ENCODE measurements around the gene ANKRD22.
A peak's percentile ranks its signal among the peaks of the same experiment; 100 is the strongest.

Gene ANKRD22

GRCh38 chr10:88851706-88852105, at the start of gene ANKRD22:
Gene ANKRD22 (minus strand): TSS chr10:88851844. CDS start chr10:88851607, 237 bp downstream.
- no peak for DNase-seq (ENCODE audit: low spot score)

GRCh38 chr10:88899886-88900285, 48.2 kb upstream of the ANKRD22 start:
- DNase-seq (ENCODE audit: low spot score): no peak

DNA sequence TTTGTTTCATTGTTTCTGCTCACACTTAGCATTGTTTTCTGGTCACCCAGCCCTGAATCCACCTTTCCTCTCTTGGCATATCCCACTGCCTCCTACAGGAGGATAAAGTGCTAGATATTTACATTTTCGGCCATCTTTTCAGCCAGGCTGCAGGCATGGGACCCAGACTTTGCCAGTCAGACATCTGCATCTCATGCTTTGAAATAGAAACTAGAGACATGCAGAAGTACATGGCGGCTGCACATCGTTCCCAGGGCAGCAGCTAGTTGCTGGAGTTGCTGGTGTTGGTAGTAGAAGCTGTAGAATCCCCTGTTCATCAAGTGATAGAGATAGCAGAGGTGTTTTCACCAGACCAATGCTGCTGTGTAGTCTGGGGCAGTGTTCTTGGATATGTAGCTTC, 47.1 kb upstream of the ANKRD22 start:
- no peak for DNase-seq (ENCODE audit: low spot score)

DNA sequence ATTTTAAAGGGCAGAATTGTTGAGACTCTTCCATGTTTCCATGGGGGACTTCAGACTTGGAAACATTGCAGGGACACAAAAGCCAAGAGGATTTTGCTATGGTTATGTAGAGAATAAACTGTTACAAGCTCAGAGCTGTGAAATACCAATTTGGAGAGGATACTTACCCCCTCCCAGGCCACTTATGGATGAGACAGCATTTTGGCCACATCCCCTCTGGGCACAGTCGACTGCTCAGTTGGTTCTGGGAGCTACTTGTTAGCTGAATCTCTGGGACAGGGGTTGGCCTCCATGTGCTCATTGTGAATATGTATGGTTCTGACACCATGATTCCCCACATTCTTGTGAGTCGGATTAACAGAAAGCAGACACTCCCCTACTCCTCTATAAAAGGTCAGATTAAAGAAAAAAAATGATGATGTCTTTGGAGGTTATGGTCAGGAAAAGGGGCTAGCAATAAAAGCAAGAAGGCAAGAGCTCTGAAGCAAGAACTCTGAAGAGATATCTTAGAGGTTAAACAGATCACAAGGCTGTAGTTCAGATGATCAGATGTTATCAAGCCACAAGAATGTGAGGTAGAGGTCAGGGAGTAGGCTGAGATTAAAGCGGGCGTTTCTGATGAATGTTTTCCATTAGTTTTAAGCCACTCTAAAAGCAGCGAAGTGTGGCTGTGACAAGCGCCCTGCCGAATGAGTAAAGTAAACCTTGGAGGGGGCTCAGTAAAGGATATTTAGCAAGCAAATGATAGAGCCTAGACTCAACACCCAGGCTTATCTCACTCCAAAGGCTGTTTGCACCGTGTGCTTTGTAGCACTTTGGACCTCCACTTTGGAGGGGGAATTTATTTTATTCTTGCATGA, 45.6 kb upstream of the ANKRD22 start:
- DNase-seq (ENCODE audit: low spot score): no peak

- no peak for DNase-seq (ENCODE audit: low spot score)
Observed at GRCh38 chr10:88896372-88896993, 44.8 kb upstream of the ANKRD22 start.

DNA sequence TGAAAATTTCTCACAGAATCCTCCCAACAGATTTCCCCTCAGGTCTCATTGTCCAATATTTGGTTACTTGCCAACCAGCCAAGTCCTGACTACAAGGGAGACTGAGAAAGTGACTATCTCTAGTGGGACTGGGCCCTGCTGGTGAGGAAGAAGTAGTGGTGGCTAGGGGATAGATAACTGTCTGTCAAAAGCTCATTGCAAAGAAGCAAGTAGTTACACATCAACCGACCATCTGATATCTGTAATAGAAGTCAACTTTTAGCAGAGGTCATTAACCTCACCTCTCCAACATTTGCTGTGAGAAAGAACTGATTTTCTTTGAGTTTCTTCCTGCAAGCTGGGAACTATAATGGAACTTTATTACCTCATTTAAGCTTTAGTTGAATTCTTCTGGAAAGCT, 43.6 kb upstream of the ANKRD22 start:
- DNase-seq (ENCODE audit: low spot score): no peak

- DNase-seq (ENCODE audit: low spot score): no peak
Observed at GRCh38 chr10:88893611-88894010, 42.0 kb upstream of the ANKRD22 start.

- DNase-seq (ENCODE audit: low spot score): no peak
Observed at GRCh38 chr10:88892222-88892967, 40.8 kb upstream of the ANKRD22 start.

DNA sequence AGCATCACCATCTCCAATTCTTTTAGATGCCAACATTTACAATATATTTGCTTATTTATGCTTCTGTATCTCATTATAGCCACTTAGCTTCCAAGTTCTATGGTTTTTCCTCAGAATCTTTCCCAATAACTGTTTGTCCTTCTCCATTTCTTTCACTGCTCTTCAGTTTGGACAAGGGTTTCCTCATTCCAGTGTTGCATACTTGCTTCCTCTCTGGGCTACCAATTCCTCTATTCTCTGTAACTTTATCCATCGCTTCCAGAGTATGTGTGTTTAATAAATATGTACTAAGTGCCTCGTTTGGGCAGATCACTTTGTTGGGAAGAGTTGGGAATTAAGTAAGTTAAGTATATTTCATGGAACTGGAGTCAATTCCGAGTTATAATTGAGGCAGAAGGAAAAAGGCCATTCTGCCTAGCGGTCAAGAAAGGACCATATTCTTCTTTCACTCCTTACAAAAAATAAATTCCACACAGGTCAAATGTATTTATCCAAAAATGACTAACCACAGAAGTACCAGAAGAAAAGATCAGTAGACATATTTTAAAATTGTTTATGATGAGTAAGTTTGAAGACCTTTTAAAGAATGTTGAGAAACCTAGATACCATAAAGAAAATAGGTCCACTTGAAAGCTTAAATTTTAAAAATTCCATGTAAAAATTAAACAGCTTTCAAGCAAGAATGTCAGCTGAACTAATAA, 39.2 kb upstream of the ANKRD22 start:
- no peak for DNase-seq (ENCODE audit: low spot score)

GRCh38 chr10:88889559-88890337, 38.1 kb upstream of the ANKRD22 start:
- DNase-seq (ENCODE audit: low spot score): no peak

GRCh38 chr10:88888810-88889445, 37.3 kb upstream of the ANKRD22 start:
- DNase-seq (ENCODE audit: low spot score): no peak

GRCh38 chr10:88886557-88886956, 34.9 kb upstream of the ANKRD22 start:
- no peak for DNase-seq (ENCODE audit: low spot score)

DNA sequence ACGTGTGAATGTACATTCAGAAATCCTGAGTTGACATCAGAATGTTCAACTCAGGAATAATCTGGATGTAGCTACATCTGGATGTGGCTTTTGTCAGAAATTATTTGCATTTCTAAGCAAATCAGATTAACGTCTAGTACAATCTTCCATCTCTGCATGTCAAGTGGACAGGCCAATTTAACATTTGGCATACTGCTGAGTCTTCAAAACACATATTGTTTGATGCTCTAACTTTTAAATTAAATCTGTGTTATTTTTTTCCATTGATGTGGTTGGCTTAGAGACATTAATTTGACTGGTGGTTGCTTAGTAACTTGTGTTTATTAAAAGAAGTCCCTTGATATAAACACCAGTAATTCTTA, 31.8 kb upstream of the ANKRD22 start:
- no peak for DNase-seq (ENCODE audit: low spot score)

DNA sequence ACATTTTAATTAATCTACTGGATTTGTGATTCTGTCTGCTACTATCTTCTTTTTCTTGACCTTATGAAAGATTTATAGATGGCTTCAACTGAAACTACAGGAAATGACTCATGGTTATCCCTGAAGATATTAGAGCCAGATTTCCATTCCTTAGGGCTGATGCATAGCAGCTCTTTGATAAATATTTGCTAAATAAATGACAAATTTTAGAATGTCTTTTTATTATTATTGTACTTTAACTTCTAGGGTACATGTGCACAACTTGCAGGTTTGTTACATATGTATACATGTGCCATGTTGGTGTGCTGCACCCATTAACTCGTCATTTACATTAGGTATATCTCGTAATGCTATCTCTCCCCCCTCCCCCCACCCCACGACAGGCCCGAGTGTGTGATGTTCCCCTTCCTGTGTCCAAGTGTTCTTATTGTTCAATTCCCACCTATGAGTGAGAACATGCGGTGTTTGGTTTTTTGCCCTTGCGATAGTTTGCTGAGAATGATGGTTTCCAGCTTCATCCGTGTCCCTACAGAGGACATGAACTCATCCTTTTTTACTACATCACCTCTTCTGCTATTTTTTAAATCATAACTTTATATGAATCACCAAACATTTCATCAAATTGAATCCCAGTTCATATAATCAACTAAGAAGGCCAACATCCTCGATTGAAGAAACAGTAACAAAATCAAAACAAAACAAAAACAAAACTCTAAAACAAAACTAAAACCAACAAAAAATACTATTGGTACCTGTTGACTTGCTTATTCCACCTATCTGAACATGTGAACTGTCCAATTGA, 31.2 kb upstream of the ANKRD22 start:
- DNase-seq (ENCODE audit: low spot score): peak; percentile 50

DNA sequence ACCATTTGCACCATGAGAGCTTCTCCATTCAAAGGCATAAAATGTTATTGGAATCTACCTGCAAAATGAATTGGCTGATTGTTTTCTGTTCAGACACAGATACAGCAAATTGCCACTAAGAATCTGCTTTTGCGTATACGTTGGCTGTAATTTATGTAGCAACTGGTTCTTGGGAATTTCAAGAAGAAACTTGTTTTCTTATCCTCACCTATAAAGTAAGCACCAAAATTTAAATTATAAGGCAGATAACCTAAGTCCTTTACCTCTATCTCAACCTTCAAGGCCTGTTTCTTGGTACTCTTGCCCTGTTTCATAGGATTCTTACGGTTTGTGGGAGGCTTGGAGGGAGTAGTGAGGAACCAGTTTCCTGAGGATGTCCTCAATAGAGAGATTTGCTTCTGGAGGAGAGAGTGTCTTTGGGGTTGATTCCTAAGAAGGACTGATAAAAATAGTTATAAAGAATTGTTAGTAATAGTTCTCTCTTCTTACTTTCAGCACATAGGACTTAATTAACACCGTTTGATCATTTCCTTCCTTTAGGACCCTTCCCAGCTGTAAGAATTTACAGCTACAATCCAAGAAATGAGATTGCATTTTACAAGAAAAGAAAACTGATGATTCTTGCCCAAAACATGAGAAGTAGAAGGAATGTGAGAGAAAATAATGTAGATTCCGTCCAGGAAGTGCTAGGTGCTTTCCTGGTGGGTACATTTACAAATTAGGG, 30.4 kb upstream of the ANKRD22 start:
- no peak for DNase-seq (ENCODE audit: low spot score)

DNA sequence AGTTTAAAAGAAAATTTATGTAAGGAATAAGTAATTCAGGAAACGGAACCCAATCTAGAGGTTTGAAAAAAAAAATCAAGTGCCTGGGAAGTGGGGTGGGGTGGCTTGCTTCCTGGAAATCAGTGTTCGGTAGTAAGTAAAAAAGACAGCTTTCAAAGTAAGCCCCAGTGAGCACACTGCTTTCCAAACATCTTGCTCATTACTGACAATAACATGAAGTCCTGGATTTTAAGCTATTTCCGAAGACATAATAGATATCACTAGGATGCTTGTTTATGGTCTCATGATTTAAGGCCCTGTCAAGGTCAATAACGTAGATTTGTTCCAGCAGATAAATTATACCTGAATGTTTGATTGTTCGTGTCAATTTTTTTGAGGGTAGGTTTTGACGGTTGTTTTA, 29.7 kb upstream of the ANKRD22 start:
- DNase-seq (ENCODE audit: low spot score): no peak

- peak; percentile 70 for DNase-seq (ENCODE audit: low spot score)
Observed at GRCh38 chr10:88880282-88881076, 28.8 kb upstream of the ANKRD22 start.

GRCh38 chr10:88879534-88880281, 28.1 kb upstream of the ANKRD22 start, which contains the start of gene STAMBPL1:
Gene STAMBPL1 (plus strand): TSS chr10:88880245. CDS start chr10:88901709, 21,464 bp downstream.
- no peak for DNase-seq (ENCODE audit: low spot score)
